ENCODE results near the gene LATS2.

GRCh38 chr13:20984879-20985278, 76.5 kb downstream of the LATS2 start:
- TF ChIP-seq CTCF (IDR thresholded peaks at IDR 0.05) (no peak), POLR2A (IDR thresholded peaks at IDR 0.05) (no peak)
